PC-3 (cell line): ENCODE results near the gene FAM53B.

Source experiments
- EZH2 ChIP-seq: fragments of 300-600 bp; sonication (generic); IDR thresholded peaks from one replicate; pipeline ENCODE4 v1.6.1; 2017; ENCODE audit warnings: antibody characterized with exemption, mild to moderate bottlenecking, low read length; ENCODE audit not compliant: unreplicated experiment
- EZH2phosphoT487 ChIP-seq: fragments of 300-600 bp; sonication (generic); IDR thresholded peaks from 2 replicates; pipeline ENCODE4 v1.6.1; 2018; ENCODE audit warnings: mild to moderate bottlenecking, antibody characterized with exemption, low read length, borderline replicate concordance
- TF ChIP-seq, protein P1 (sequence below): fragments of 300-600 bp; sonication (generic); conservative IDR thresholded peaks from 2 replicates; pipeline ENCODE4 v1.5.1; 2017; ENCODE audit warnings: antibody characterized with exemption, low read depth, mild to moderate bottlenecking, low read length

DNA sequence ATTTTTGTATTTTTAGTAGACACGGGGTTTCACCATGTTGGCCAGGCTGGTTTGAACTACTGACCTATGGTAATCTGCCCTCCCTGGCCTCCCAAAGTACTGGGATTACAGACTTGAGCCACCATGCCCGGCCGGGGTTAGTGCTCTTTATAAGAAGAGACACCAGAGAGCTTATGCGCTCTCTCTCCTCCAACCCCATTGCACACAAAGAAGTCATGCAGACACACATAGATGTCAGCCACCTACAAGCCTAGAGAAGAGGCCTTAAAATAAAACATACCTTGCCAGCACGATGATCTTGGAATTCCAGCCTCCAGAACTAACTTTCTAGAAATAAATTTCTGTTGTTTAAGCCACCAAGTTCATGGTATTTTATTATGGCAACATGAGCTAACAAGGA, 10.0 kb upstream of the FAM53B start:
- TF ChIP-seq, protein P1, sequence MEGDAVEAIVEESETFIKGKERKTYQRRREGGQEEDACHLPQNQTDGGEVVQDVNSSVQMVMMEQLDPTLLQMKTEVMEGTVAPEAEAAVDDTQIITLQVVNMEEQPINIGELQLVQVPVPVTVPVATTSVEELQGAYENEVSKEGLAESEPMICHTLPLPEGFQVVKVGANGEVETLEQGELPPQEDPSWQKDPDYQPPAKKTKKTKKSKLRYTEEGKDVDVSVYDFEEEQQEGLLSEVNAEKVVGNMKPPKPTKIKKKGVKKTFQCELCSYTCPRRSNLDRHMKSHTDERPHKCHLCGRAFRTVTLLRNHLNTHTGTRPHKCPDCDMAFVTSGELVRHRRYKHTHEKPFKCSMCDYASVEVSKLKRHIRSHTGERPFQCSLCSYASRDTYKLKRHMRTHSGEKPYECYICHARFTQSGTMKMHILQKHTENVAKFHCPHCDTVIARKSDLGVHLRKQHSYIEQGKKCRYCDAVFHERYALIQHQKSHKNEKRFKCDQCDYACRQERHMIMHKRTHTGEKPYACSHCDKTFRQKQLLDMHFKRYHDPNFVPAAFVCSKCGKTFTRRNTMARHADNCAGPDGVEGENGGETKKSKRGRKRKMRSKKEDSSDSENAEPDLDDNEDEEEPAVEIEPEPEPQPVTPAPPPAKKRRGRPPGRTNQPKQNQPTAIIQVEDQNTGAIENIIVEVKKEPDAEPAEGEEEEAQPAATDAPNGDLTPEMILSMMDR: no peak
- TF ChIP-seq EZH2phosphoT487: no peak
- no peak for TF ChIP-seq EZH2
